GM21786 (cell line): Measurements from ENCODE around the gene PSMB8.
"Not testable (repeated sequence)": the region's sequence is repeated elsewhere in the genome, so short reads cannot be mapped to it uniquely, and the experiment has no call there.

ENCODE experiments used
- ATAC-seq: cut with Tn5 transposase; IDR thresholded peaks from one replicate; pipeline ENCODE4 v1.9.1; 2021; ENCODE audit not compliant: unreplicated experiment

The PSMB8 gene

GRCh38 chr6:32843979-32844838, at the start of gene PSMB8:
TSS of gene PSMB8 (minus strand) at chr6:32844047. CDS start at chr6:32843996, 51 bp downstream.
- peak; percentile 70 for ATAC-seq

- no peak for ATAC-seq
These were observed 47.0 kb upstream of the PSMB8 start for GRCh38 chr6:32890831-32891230.

GRCh38 chr6:32889533-32889932, 45.7 kb upstream of the PSMB8 start:
- ATAC-seq = no peak

- ATAC-seq = no peak
These were observed 44.7 kb upstream of the PSMB8 start for GRCh38 chr6:32888576-32888975.

GRCh38 chr6:32887616-32888015, 43.8 kb upstream of the PSMB8 start:
- no peak for ATAC-seq

GRCh38 chr6:32886681-32887383, 43.0 kb upstream of the PSMB8 start:
- no peak for ATAC-seq

GRCh38 chr6:32885698-32886286, 41.9 kb upstream of the PSMB8 start:
- no peak for ATAC-seq

- ATAC-seq = no peak
These were observed 39.9 kb upstream of the PSMB8 start for GRCh38 chr6:32883789-32884188.

- no peak for ATAC-seq
These were observed 39.0 kb upstream of the PSMB8 start for GRCh38 chr6:32882879-32883250.

- not testable (repeated sequence) for ATAC-seq
These were observed 37.1 kb upstream of the PSMB8 start for GRCh38 chr6:32880962-32881361.

GRCh38 chr6:32879691-32880090, 35.8 kb upstream of the PSMB8 start:
- ATAC-seq = no peak

GRCh38 chr6:32876603-32877002, 32.8 kb upstream of the PSMB8 start:
- no peak for ATAC-seq

- ATAC-seq = not testable (repeated sequence)
These were observed 30.1 kb upstream of the PSMB8 start for GRCh38 chr6:32873947-32874346.

GRCh38 chr6:32868257-32868788, 24.5 kb upstream of the PSMB8 start:
- no peak for ATAC-seq

- ATAC-seq = no peak
These were observed 23.9 kb upstream of the PSMB8 start for GRCh38 chr6:32867554-32868256.

GRCh38 chr6:32867022-32867477, 23.2 kb upstream of the PSMB8 start:
- no peak for ATAC-seq

GRCh38 chr6:32865724-32866443, 22.0 kb upstream of the PSMB8 start:
- ATAC-seq = no peak

GRCh38 chr6:32862725-32863124, 18.9 kb upstream of the PSMB8 start:
- no peak for ATAC-seq

- no peak for ATAC-seq
These were observed 16.8 kb upstream of the PSMB8 start for GRCh38 chr6:32860674-32861073.

GRCh38 chr6:32858194-32858593, 14.3 kb upstream of the PSMB8 start:
- ATAC-seq = no peak
